H9 (cell line): Measurements from ENCODE around the gene TFF3. TPM values are rescaled to one million over a fixed set of nuclear protein-coding genes. Genes with fewer than 3 reads are reported as not detected.

Experiments
- DNase-seq: peaks from one replicate; pipeline ENCODE4 v3.0.0-alpha.2; 2017
- H2AFZ ChIP-seq: one replicate; pipeline ENCODE4 v1.6.1; 2013; ENCODE audit warnings: mild to moderate bottlenecking, low read length, control low read depth, moderate library complexity
- H2AK5ac ChIP-seq: 2 replicates; pipeline ENCODE4 v1.6.1; 2013; ENCODE audit warnings: low read length, control low read depth, mixed read lengths; ENCODE audit not compliant: insufficient read length
- H2BK120ac ChIP-seq: one replicate; pipeline ENCODE4 v1.6.1; 2013; ENCODE audit warnings: low read depth, mild to moderate bottlenecking, low read length, control low read depth, inconsistent platforms; ENCODE audit not compliant: poor library complexity, severe bottlenecking
- H2BK12ac ChIP-seq: 2 replicates; pipeline ENCODE4 v1.6.1; 2013; ENCODE audit warnings: low read length, control low read depth, mixed read lengths, low read depth; ENCODE audit not compliant: insufficient read length
- H2BK15ac ChIP-seq: 2 replicates; pipeline ENCODE4 v1.6.1; 2013; ENCODE audit warnings: low read depth, low read length, control low read depth
- H2BK20ac ChIP-seq: one replicate; pipeline ENCODE4 v1.6.1; 2013; ENCODE audit warnings: low read depth, mild to moderate bottlenecking, low read length, control low read depth, inconsistent platforms; ENCODE audit not compliant: poor library complexity, severe bottlenecking
- H2BK5ac ChIP-seq: 2 replicates; pipeline ENCODE4 v1.6.1; 2013; ENCODE audit warnings: low read length, control low read depth, mixed read lengths; ENCODE audit not compliant: insufficient read length
- H3K14ac ChIP-seq: 2 replicates; pipeline ENCODE4 v1.6.1; 2013; ENCODE audit warnings: low read length, control low read depth; ENCODE audit not compliant: insufficient read depth
- H3K18ac ChIP-seq: 2 replicates; pipeline ENCODE4 v1.6.1; 2013; ENCODE audit warnings: low read depth, mild to moderate bottlenecking, mixed read lengths, low read length, control low read depth; ENCODE audit not compliant: insufficient read length
- H3K23ac ChIP-seq: 2 replicates; pipeline ENCODE4 v1.6.1; 2013; ENCODE audit warnings: low read length, control low read depth, mixed read lengths, low read depth; ENCODE audit not compliant: insufficient read length
- H3K23me2 ChIP-seq: 2 replicates; pipeline ENCODE4 v1.6.1; 2013; ENCODE audit warnings: low read depth, mild to moderate bottlenecking, mixed read lengths, low read length, control low read depth; ENCODE audit not compliant: insufficient read length, poor library complexity, severe bottlenecking
- H3K27ac ChIP-seq: 2 replicates; pipeline ENCODE4 v1.5.1; 2013; ENCODE audit warnings: low read length, control low read depth, mixed read lengths, low read depth; ENCODE audit not compliant: insufficient read length
- H3K27me3 ChIP-seq: 2 replicates; pipeline ENCODE4 v1.6.1; 2013; ENCODE audit warnings: low read length, control low read depth, inconsistent platforms; ENCODE audit not compliant: insufficient read depth
- H3K4ac ChIP-seq: 2 replicates; pipeline ENCODE4 v1.6.1; 2013; ENCODE audit warnings: low read depth, mild to moderate bottlenecking, control low read depth, inconsistent platforms, low read length, moderate library complexity
- H3K4me1 ChIP-seq: 2 replicates; pipeline ENCODE4 v1.6.1; 2013; ENCODE audit warnings: low read length, control low read depth, inconsistent platforms; ENCODE audit not compliant: insufficient read depth
- H3K4me2 ChIP-seq: 2 replicates; pipeline ENCODE4 v1.6.1; 2013; ENCODE audit warnings: low read length, control low read depth, mixed read lengths; ENCODE audit not compliant: insufficient read length, insufficient read depth
- H3K56ac ChIP-seq: 2 replicates; pipeline ENCODE4 v1.6.1; 2013; ENCODE audit warnings: low read depth, mild to moderate bottlenecking, mixed read lengths, low read length, control low read depth; ENCODE audit not compliant: insufficient read length
- H3K79me1 ChIP-seq: 2 replicates; pipeline ENCODE4 v1.6.1; 2013; ENCODE audit warnings: low read depth, mild to moderate bottlenecking, moderate library complexity, low read length, control low read depth, inconsistent platforms; ENCODE audit not compliant: insufficient read depth, poor library complexity, severe bottlenecking
- H3K79me2 ChIP-seq: 2 replicates; pipeline ENCODE4 v1.6.1; 2013; ENCODE audit warnings: low read length, control low read depth, inconsistent platforms; ENCODE audit not compliant: insufficient read depth
- H3K9ac ChIP-seq: 2 replicates; pipeline ENCODE4 v1.6.1; 2013; ENCODE audit warnings: low read length, control low read depth, mixed read lengths; ENCODE audit not compliant: insufficient read length; ENCODE audit errors: extremely low read depth
- H3K9me3 ChIP-seq: one replicate; pipeline ENCODE4 v1.6.1; 2013; ENCODE audit warnings: low read depth, low read length, inconsistent platforms; ENCODE audit not compliant: control insufficient read depth
- H3T11ph ChIP-seq: one replicate; pipeline ENCODE4 v1.6.1; 2013; ENCODE audit warnings: mild to moderate bottlenecking, low read length, control low read depth, inconsistent platforms
- H4K20me1 ChIP-seq: one replicate; pipeline ENCODE4 v1.6.1; 2013; ENCODE audit not compliant: control insufficient read depth, insufficient read length, insufficient read depth
- H4K5ac ChIP-seq: 2 replicates; pipeline ENCODE4 v1.6.1; 2013; ENCODE audit warnings: low read depth, mild to moderate bottlenecking, mixed read lengths, low read length, control low read depth; ENCODE audit not compliant: insufficient read length
- H4K8ac ChIP-seq: replicated peaks from 2 replicates; pipeline ENCODE4 v1.6.1; 2013; ENCODE audit warnings: low read length, control low read depth, mixed read lengths, low read depth; ENCODE audit not compliant: insufficient read length
- H4K91ac ChIP-seq: 2 replicates; pipeline ENCODE4 v1.6.1; 2013; ENCODE audit warnings: low read depth, mild to moderate bottlenecking, moderate library complexity, mixed read lengths, low read length, control low read depth; ENCODE audit not compliant: insufficient read length
- H3K27ac Mint-ChIP-seq, 3 experiments: 2 replicates in 2 of 3; 3 replicates in 1 of 3; pipeline ENCODE4 v1.8.0; 2020 to 2021; ENCODE audit warnings: mixed read lengths in 3 of 3, mild to moderate bottlenecking in 1 of 3, moderate library complexity in 1 of 3
- H3K27me3 Mint-ChIP-seq: 2 replicates; pipeline ENCODE4 v1.8.0; 2021; ENCODE audit warnings: low read depth, mild to moderate bottlenecking, moderate library complexity, mixed read lengths
- H3K36me3 Mint-ChIP-seq, 3 experiments: 2 replicates in 2 of 3; 3 replicates in 1 of 3; pipeline ENCODE4 v1.8.0; 2020 to 2021; ENCODE audit warnings: low read depth in 3 of 3, mixed read lengths in 3 of 3; ENCODE audit not compliant: insufficient read depth in 1 of 3
- H3K4me1 Mint-ChIP-seq, 2 experiments: 2 replicates each; pipeline ENCODE4 v1.8.0; 2020; ENCODE audit warnings: mixed read lengths in 2 of 2
- H3K4me3 Mint-ChIP-seq, 2 experiments: 2 replicates in 1 of 2; 3 replicates in 1 of 2; pipeline ENCODE4 v1.8.0; 2020 to 2021; ENCODE audit warnings: mild to moderate bottlenecking in 2 of 2, mixed read lengths in 2 of 2, moderate library complexity in 1 of 2
- H3K9me3 Mint-ChIP-seq, 2 experiments: 2 replicates in 1 of 2; 3 replicates in 1 of 2; pipeline ENCODE4 v1.8.0; 2020; ENCODE audit warnings: mild to moderate bottlenecking in 2 of 2, mixed read lengths in 2 of 2, moderate library complexity in 1 of 2
- WGBS: extraction: QIAGEN DNeasy Blood & Tissue Kit; methylation state at CpG from one replicate; pipeline ENCODE4 v1.1.7; 2013; ENCODE audit warnings: missing lambda C conversion rate, low lambda C conversion rate, mixed read lengths; ENCODE audit not compliant: insufficient read length; ENCODE audit errors: extremely low coverage; 5-methylcytosine and 5-hydroxymethylcytosine counted together
- total RNA-seq: library from RNA; stranded (reverse); gene quantifications from 2 replicates; pipeline ENCODE4 v1.2.1, GENCODE V29; 2021
- TF ChIP-seq, protein P1 (sequence below): fragments of 200-600 bp; sonication (generic); conservative IDR thresholded peaks from 3 replicates; pipeline ENCODE4 v1.8.0; 2021; ENCODE audit warnings: antibody characterized with exemption, mild to moderate bottlenecking

TFF3 gene
- total RNA-seq, 1 experiment from 2014 or later: 1.5 TPM

DNA sequence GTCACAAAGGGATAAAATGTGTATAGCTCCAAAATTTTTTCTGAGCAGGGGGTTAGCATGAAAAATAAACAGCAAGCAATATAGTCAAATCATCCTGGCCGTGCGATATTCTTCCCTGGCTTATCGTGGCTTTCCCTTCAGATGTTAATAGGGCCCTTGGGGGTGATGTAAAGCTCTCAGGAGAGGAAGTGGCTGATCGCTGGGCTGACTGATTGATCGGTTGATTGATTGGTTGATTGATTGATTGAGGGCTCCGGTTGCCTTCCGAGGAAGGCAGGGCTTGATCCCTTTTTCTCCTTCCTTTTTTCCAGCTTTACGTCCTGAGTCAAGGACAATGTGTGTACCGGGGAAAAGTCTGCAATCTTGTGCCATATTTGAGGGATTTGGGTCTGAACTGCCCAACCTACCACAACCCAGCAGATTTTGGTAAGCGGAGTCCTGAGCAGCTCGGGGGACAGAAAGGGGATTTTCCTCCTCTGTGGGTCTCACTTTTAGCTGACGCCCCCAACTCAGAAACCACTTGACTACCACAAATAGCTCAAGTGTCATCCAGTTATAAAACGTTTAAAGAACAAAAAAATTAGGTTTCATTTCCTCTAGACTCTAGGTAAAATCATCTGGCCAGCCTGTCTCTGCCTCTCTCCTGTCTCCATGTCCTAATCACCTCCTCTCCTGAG, 29.5 kb downstream of the TFF3 start:
- peaks cover 6 to 10% of the 10 kb centered on the region in 2 experiments for H3K9me3 Mint-ChIP-seq
- no peaks in the 10 kb centered on the region for H3K79me2 ChIP-seq
- no peak overlapping the region for H2BK5ac ChIP-seq
- H4K20me1 ChIP-seq: no peaks in the 10 kb centered on the region
- H3K36me3 Mint-ChIP-seq: peaks cover 12 to 13% (median 12%) of the 10 kb centered on the region in 3 experiments
- H3K18ac ChIP-seq: no peak overlapping the region
- no peak overlapping the region for H4K8ac ChIP-seq
- peaks cover 3 to 20% of the 10 kb centered on the region in 2 experiments; a peak in 2 of 4 replicates for H3K4me1 Mint-ChIP-seq
- H4K5ac ChIP-seq: no peak overlapping the region
- H2AFZ ChIP-seq: no peak overlapping the region
- H2BK120ac ChIP-seq: no peak overlapping the region
- H3K27me3 Mint-ChIP-seq: peaks cover 20% of the 10 kb centered on the region
- H2BK20ac ChIP-seq: no peak overlapping the region
- no peak overlapping the region for H3K56ac ChIP-seq
- no peak for DNase-seq
- no peak overlapping the region for H3K27ac ChIP-seq
- H3K9me3 ChIP-seq: no peaks in the 10 kb centered on the region
- WGBS: no CpG with 5 or more reads among the region's 13 CpGs
- H2BK15ac ChIP-seq: no peak overlapping the region
- H2BK12ac ChIP-seq: no peak overlapping the region
- H3K4ac ChIP-seq: no peak overlapping the region
- H3K27ac Mint-ChIP-seq: no peak overlapping the region; a peak in 1 of 7 replicates
- no peaks in the 10 kb centered on the region; the same call in 1 of the 2 replicates for H3K27me3 ChIP-seq
- no peaks in the 10 kb centered on the region for H3K79me1 ChIP-seq
- no peaks in the 10 kb centered on the region for H3K23me2 ChIP-seq
- no peak overlapping the region for H3K14ac ChIP-seq
- no peak overlapping the region for H2AK5ac ChIP-seq
- H3K9ac ChIP-seq: no peak overlapping the region
- H3K4me3 Mint-ChIP-seq: no peak overlapping the region
- no peaks in the 10 kb centered on the region for H3K4me1 ChIP-seq
- H3T11ph ChIP-seq: no peak overlapping the region
- H3K23ac ChIP-seq: no peak overlapping the region
- H3K4me2 ChIP-seq: no peak overlapping the region
- H4K91ac ChIP-seq: no peak overlapping the region
- TF ChIP-seq, protein P1, sequence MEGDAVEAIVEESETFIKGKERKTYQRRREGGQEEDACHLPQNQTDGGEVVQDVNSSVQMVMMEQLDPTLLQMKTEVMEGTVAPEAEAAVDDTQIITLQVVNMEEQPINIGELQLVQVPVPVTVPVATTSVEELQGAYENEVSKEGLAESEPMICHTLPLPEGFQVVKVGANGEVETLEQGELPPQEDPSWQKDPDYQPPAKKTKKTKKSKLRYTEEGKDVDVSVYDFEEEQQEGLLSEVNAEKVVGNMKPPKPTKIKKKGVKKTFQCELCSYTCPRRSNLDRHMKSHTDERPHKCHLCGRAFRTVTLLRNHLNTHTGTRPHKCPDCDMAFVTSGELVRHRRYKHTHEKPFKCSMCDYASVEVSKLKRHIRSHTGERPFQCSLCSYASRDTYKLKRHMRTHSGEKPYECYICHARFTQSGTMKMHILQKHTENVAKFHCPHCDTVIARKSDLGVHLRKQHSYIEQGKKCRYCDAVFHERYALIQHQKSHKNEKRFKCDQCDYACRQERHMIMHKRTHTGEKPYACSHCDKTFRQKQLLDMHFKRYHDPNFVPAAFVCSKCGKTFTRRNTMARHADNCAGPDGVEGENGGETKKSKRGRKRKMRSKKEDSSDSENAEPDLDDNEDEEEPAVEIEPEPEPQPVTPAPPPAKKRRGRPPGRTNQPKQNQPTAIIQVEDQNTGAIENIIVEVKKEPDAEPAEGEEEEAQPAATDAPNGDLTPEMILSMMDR: no peak
